ENCODE data around the gene BSN.

BSN gene

GRCh38 chr3:49700453-49701128 is 146.3 kb downstream of the BSN start:
- no peak for DNase-seq

GRCh38 chr3:49701388-49702077 is 147.3 kb downstream of the BSN start:
- DNase-seq = no peak

GRCh38 chr3:49702672-49703071 is 148.4 kb downstream of the BSN start:
- DNase-seq = no peak

- no peak for DNase-seq
These were observed 149.2 kb downstream of the BSN start for GRCh38 chr3:49703443-49703927.

GRCh38 chr3:49703956-49704355 is 149.7 kb downstream of the BSN start:
- no peak for DNase-seq

- DNase-seq = no peak
These were observed 150.4 kb downstream of the BSN start for GRCh38 chr3:49704629-49705028.

- DNase-seq = no peak
These were observed 151.2 kb downstream of the BSN start for GRCh38 chr3:49705390-49705960.

GRCh38 chr3:49706456-49707112 is 152.3 kb downstream of the BSN start:
- DNase-seq = no peak

- DNase-seq = no peak
These were observed 152.8 kb downstream of the BSN start for GRCh38 chr3:49707113-49707480.

- no peak for DNase-seq
These were observed 155.6 kb downstream of the BSN start for GRCh38 chr3:49709852-49710251.

- no peak for DNase-seq
These were observed 157.2 kb downstream of the BSN start for GRCh38 chr3:49711489-49711888.

GRCh38 chr3:49712166-49712565 is 157.9 kb downstream of the BSN start:
- no peak for DNase-seq

- DNase-seq = no peak
These were observed 158.5 kb downstream of the BSN start for GRCh38 chr3:49712631-49713317.

GRCh38 chr3:49713336-49714105 is 159.2 kb downstream of the BSN start:
- DNase-seq = no peak

GRCh38 chr3:49714728-49715550 is 160.7 kb downstream of the BSN start:
- DNase-seq = no peak

GRCh38 chr3:49715611-49716121 is 161.4 kb downstream of the BSN start:
- no peak for DNase-seq

GRCh38 chr3:49716169-49716568 is 161.9 kb downstream of the BSN start:
- no peak for DNase-seq

GRCh38 chr3:49716691-49717210 is 162.5 kb downstream of the BSN start:
- no peak for DNase-seq

- DNase-seq = no peak
These were observed 163.1 kb downstream of the BSN start for GRCh38 chr3:49717211-49717958.
